HG02759 (cell line): ENCODE measurements around the gene SCD5.
"Not testable (repeated sequence)": the region's sequence is repeated elsewhere in the genome, so short reads cannot be mapped to it uniquely, and the experiment has no call there.

Source experiments
- ATAC-seq: cut with Tn5 transposase; IDR thresholded peaks from one replicate; pipeline ENCODE4 v1.9.1; 2021; ENCODE audit warnings: mild to moderate bottlenecking, moderate library complexity; ENCODE audit not compliant: unreplicated experiment

SCD5 gene

GRCh38 chr4:82798168-82799005 is at the start of gene SCD5:
TSS of gene SCD5 (minus strand) at chr4:82798796. CDS start at chr4:82798537, 259 bp downstream.
- peak; percentile 92 for ATAC-seq

GRCh38 chr4:82842593-82842992 is 44.0 kb upstream of the SCD5 start:
- no peak for ATAC-seq

GRCh38 chr4:82839624-82840023 is 41.0 kb upstream of the SCD5 start:
- no peak for ATAC-seq

- no peak for ATAC-seq
These were observed 35.2 kb upstream of the SCD5 start for GRCh38 chr4:82833696-82834313.

- ATAC-seq, result not testable (repeated sequence)
These were observed 34.5 kb upstream of the SCD5 start for GRCh38 chr4:82833060-82833459.

GRCh38 chr4:82825425-82825824 is 26.8 kb upstream of the SCD5 start:
- no peak for ATAC-seq

- no peak for ATAC-seq
These were observed 24.5 kb upstream of the SCD5 start for GRCh38 chr4:82823062-82823461.

- ATAC-seq, result no peak
These were observed 22.1 kb upstream of the SCD5 start for GRCh38 chr4:82820689-82821088.

- no peak for ATAC-seq
These were observed 20.4 kb upstream of the SCD5 start for GRCh38 chr4:82818664-82819662.

GRCh38 chr4:82816874-82817273 is 18.3 kb upstream of the SCD5 start:
- not testable (repeated sequence) for ATAC-seq

- ATAC-seq, result no peak
These were observed 15.4 kb upstream of the SCD5 start for GRCh38 chr4:82814034-82814433.

- ATAC-seq, result no peak
These were observed 13.3 kb upstream of the SCD5 start for GRCh38 chr4:82811838-82812341.

GRCh38 chr4:82811392-82811791 is 12.8 kb upstream of the SCD5 start:
- no peak for ATAC-seq

- ATAC-seq, result no peak
These were observed 11.6 kb upstream of the SCD5 start for GRCh38 chr4:82810176-82810575.

- no peak for ATAC-seq
These were observed 11.0 kb upstream of the SCD5 start for GRCh38 chr4:82809619-82810018.

- ATAC-seq, result no peak
These were observed 5.2 kb upstream of the SCD5 start for GRCh38 chr4:82803746-82804145.

GRCh38 chr4:82802911-82803310 is 4.3 kb upstream of the SCD5 start:
- no peak for ATAC-seq

GRCh38 chr4:82801910-82802521 is 3.4 kb upstream of the SCD5 start:
- ATAC-seq, result no peak

GRCh38 chr4:82799006-82799881 is 648 bp upstream of the SCD5 start:
- ATAC-seq, result peak; percentile 21
